PC-9 (cell line): ENCODE results near the gene CHD8. TPM values are rescaled to one million over a fixed set of nuclear protein-coding genes. Genes with fewer than 3 reads are reported as not detected.

Experiments used
- BruUV-seq: library from RNA; stranded (reverse); fragments of 400-500 nt; replicated peaks from 2 replicates; lab custom pipeline; 2021; lab: Mats Ljungman, UMichigan
- CTCF ChIA-PET: fragments of 300-600 bp; sonication (Branson Sonifier 250); formaldehyde crosslinking; loops from one replicate; lab custom pipeline; 2022; ENCODE audit warnings: antibody characterized with exemption; lab: Charles Lee
- POLR2A ChIA-PET: fragments of 300-600 bp; sonication (Branson Sonifier 250); formaldehyde crosslinking; loops from one replicate; lab custom pipeline; 2022; ENCODE audit warnings: antibody characterized with exemption; ENCODE audit not compliant: unreplicated experiment; lab: Charles Lee
- DNase-seq, 2 experiments: peaks; one replicate each; pipeline versions ENCODE4 v3.0.0 to v3.0.0-alpha.2; 2015 to 2022; ENCODE audit warnings: mixed read lengths in 1 of 2
- H2AFZ ChIP-seq: fragments of 200-600 bp; sonication (generic); 2 replicates; pipeline ENCODE4 v1.8.1; 2017; ENCODE audit warnings: antibody characterized with exemption
- H3F3A ChIP-seq: fragments of 200-600 bp; sonication (generic); 2 replicates; pipeline ENCODE4 v1.8.1; 2017; ENCODE audit warnings: antibody characterized with exemption, mild to moderate bottlenecking, low read depth; ENCODE audit not compliant: insufficient read depth
- H3K27ac ChIP-seq: fragments of 200-600 bp; sonication (generic); 2 replicates; pipeline ENCODE4 v1.6.1; 2016; ENCODE audit warnings: mixed run types
- H3K27me3 ChIP-seq: fragments of 200-600 bp; sonication (generic); 2 replicates; pipeline ENCODE4 v1.6.1; 2016; ENCODE audit warnings: low read depth, mixed run types; ENCODE audit not compliant: insufficient read depth
- H3K36me3 ChIP-seq: fragments of 200-600 bp; sonication (generic); 2 replicates; pipeline ENCODE4 v1.6.1; 2016; ENCODE audit warnings: low read depth, mixed run types
- H3K4me1 ChIP-seq: fragments of 200-600 bp; sonication (generic); replicated peaks from 2 replicates; pipeline ENCODE4 v1.6.1; 2016; ENCODE audit warnings: mixed run types; ENCODE audit not compliant: insufficient read depth
- H3K4me2 ChIP-seq: fragments of 200-600 bp; sonication (generic); 2 replicates; pipeline ENCODE4 v1.6.1; 2017; ENCODE audit warnings: mixed run types
- H3K4me3 ChIP-seq: fragments of 200-600 bp; sonication (generic); 2 replicates; pipeline ENCODE4 v1.6.1; 2016; ENCODE audit warnings: mixed run types
- H3K79me2 ChIP-seq: fragments of 200-600 bp; sonication (generic); 2 replicates; pipeline ENCODE4 v1.6.1; 2017; ENCODE audit warnings: low read depth, mixed run types
- H3K9me2 ChIP-seq: fragments of 200-600 bp; sonication (generic); 2 replicates; pipeline ENCODE4 v1.8.1; 2017; ENCODE audit warnings: mild to moderate bottlenecking; ENCODE audit not compliant: insufficient read depth
- H3K9me3 ChIP-seq: fragments of 200-600 bp; sonication (generic); 2 replicates; pipeline ENCODE4 v1.8.1; 2016; ENCODE audit warnings: low read depth; ENCODE audit not compliant: insufficient read depth
- H4K20me1 ChIP-seq: fragments of 200-600 bp; sonication (generic); 2 replicates; pipeline ENCODE4 v1.8.1; 2017; ENCODE audit not compliant: insufficient read depth
- CTCF ChIP-seq: fragments of 200-600 bp; sonication (generic); conservative IDR thresholded peaks from 2 replicates; pipeline ENCODE4 v1.6.1; 2017; ENCODE audit warnings: mixed run types, antibody characterized with exemption, mild to moderate bottlenecking, moderate library complexity
- EZH2 ChIP-seq: fragments of 200-600 bp; sonication (generic); IDR thresholded peaks from 2 replicates; pipeline ENCODE4 v1.8.0; 2017; ENCODE audit warnings: antibody characterized with exemption, low read depth
- intact Hi-C: fragments of 100-400 bp; cut with micrococcal nuclease; formaldehyde crosslinking; loops from one replicate; pipeline ENCODE4 v1.10.0; 2022; ENCODE audit not compliant: unreplicated experiment
- total RNA-seq: library from RNA; stranded (reverse); gene quantifications from 2 replicates; pipeline ENCODE4 v1.2.3, GENCODE V29; 2021

CHD8 gene
- total RNA-seq, 1 experiment from 2014 or later = 57.3 TPM

DNA sequence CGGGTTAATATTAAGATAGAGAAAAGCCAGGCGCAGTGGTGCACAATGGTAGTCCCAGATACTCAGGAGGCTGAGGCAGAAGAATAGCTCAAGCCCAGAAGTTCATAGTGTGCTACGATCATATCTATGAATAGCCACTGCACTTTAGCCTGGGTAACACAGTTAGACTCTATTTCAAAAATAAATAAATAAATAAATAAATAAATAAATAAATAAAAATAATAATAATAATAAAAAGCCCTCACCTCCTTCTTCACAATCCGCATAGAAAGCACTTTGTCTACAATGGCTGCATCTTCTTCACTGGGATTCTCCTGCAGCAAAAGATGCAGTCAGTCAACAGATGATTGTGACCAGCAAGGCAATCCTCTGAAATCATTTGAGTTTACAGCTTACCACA lies 40.6 kb downstream of the CHD8 start:
- no peak overlapping the region for H3K4me3 ChIP-seq
- no peak overlapping the region for H3K4me2 ChIP-seq
- CTCF ChIA-PET = no interaction called here
- no peak overlapping the region for H3K27ac ChIP-seq
- no peak for TF ChIP-seq EZH2
- TF ChIP-seq CTCF = no peak
- H3K79me2 ChIP-seq = no peaks in the 10 kb centered on the region
- no peaks in the 10 kb centered on the region for H3K9me3 ChIP-seq
- no peak for DNase-seq
- no peaks in the 10 kb centered on the region for H3K4me1 ChIP-seq
- POLR2A ChIA-PET = no interaction called here
- BruUV-seq = no TSS peak
- H3F3A ChIP-seq = no peaks in the 10 kb centered on the region
- 0 out of 2 replicates have a peak, but pooled peaks cover 10% of the 10 kb centered on the region for H3K36me3 ChIP-seq
- H3K9me2 ChIP-seq = no peaks in the 10 kb centered on the region
- H2AFZ ChIP-seq = no peak overlapping the region
- intact Hi-C loops = no loop called here
- H3K27me3 ChIP-seq = no peaks in the 10 kb centered on the region
- no peaks in the 10 kb centered on the region for H4K20me1 ChIP-seq

- no peak for DNase-seq
- BruUV-seq = no TSS peak
- no peak overlapping the region for H3K27ac ChIP-seq
- no peak overlapping the region for H3K4me2 ChIP-seq
- no peaks in the 10 kb centered on the region for H3K4me1 ChIP-seq
- no peaks in the 10 kb centered on the region for H4K20me1 ChIP-seq
- ChIA-PET POLR2A (no interaction called here), CTCF (interaction anchor here (0.6 kb wide), 1 partner anchor 346 kb away, joined by 3 read pairs; no protein-coding TSS in a partner anchor)
- H3K4me3 ChIP-seq = no peak overlapping the region
- TF ChIP-seq EZH2 = no peak
- no peak for TF ChIP-seq CTCF
- 0 out of 2 replicates have a peak, but pooled peaks cover 10% of the 10 kb centered on the region for H3K36me3 ChIP-seq
- H3K27me3 ChIP-seq = no peaks in the 10 kb centered on the region
- no peaks in the 10 kb centered on the region for H3K9me3 ChIP-seq
- H2AFZ ChIP-seq = no peak overlapping the region
- no peaks in the 10 kb centered on the region for H3F3A ChIP-seq
- no peaks in the 10 kb centered on the region for H3K9me2 ChIP-seq
- intact Hi-C loops = no loop called here
- H3K79me2 ChIP-seq = no peaks in the 10 kb centered on the region
These were observed 41.7 kb downstream of the CHD8 start for GRCh38 chr14:21414137-21414631.

- Histone ChIP-seq H3K79me2 (no peaks in the 10 kb centered on the region), H3F3A (no peaks in the 10 kb centered on the region), H3K9me3 (no peaks in the 10 kb centered on the region), H2AFZ (no peak overlapping the region), H3K36me3 (peaks cover 11% of the 10 kb centered on the region; the same call in 1 of the 2 replicates), H3K9me2 (no peaks in the 10 kb centered on the region), H3K4me3 (no peak overlapping the region), H3K27me3 (no peaks in the 10 kb centered on the region), H3K27ac (no peak overlapping the region), H4K20me1 (no peaks in the 10 kb centered on the region; the same call in 1 of the 2 replicates), H3K4me1 (no peaks in the 10 kb centered on the region), H3K4me2 (no peak overlapping the region)
- TF ChIP-seq CTCF (no peak), EZH2 (no peak)
- no TSS peak for BruUV-seq
- POLR2A ChIA-PET = no interaction called here
- intact Hi-C loops = no loop called here
- DNase-seq = no peak
- CTCF ChIA-PET = no interaction called here
These were observed 47.8 kb downstream of the CHD8 start for GRCh38 chr14:21408147-21408546.
